WI38 (cell line): ENCODE measurements around the gene ZNF184.

Experiments
- H3K4me3 ChIP-seq: 2 replicates; pipeline ENCODE4 v1.5.1; 2011; ENCODE audit warnings: low read depth, mild to moderate bottlenecking, control low read depth, low read length
- CTCF ChIP-seq: IDR thresholded peaks from 2 replicates; pipeline ENCODE4 v1.5.1; 2012; ENCODE audit warnings: low read depth, mild to moderate bottlenecking, control low read depth, low read length

ZNF184 gene

GRCh38 chr6:27422651-27423332 lies 50.1 kb downstream of the ZNF184 start:
- no peak for TF ChIP-seq CTCF
- H3K4me3 ChIP-seq, result peak overlapping the region; percentile 43

- no peak overlapping the region for H3K4me3 ChIP-seq
- TF ChIP-seq CTCF, result no peak
These were observed 53.5 kb downstream of the ZNF184 start for GRCh38 chr6:27419363-27419762.

- no peak for TF ChIP-seq CTCF
- H3K4me3 ChIP-seq, result no peak overlapping the region
These were observed 57.0 kb downstream of the ZNF184 start for GRCh38 chr6:27415898-27416297.

GRCh38 chr6:27414996-27415395 lies 57.9 kb downstream of the ZNF184 start:
- H3K4me3 ChIP-seq, result no peak overlapping the region
- no peak for TF ChIP-seq CTCF

GRCh38 chr6:27414300-27414699 lies 58.6 kb downstream of the ZNF184 start:
- no peak overlapping the region for H3K4me3 ChIP-seq
- TF ChIP-seq CTCF, result no peak

- TF ChIP-seq CTCF, result no peak
- no peak overlapping the region for H3K4me3 ChIP-seq
These were observed 65.6 kb downstream of the ZNF184 start for GRCh38 chr6:27407153-27407814.

- no peak overlapping the region for H3K4me3 ChIP-seq
- no peak for TF ChIP-seq CTCF
These were observed 66.8 kb downstream of the ZNF184 start for GRCh38 chr6:27406085-27406484.
